ENCODE results near the gene POPDC3.

The POPDC3 gene

DNA sequence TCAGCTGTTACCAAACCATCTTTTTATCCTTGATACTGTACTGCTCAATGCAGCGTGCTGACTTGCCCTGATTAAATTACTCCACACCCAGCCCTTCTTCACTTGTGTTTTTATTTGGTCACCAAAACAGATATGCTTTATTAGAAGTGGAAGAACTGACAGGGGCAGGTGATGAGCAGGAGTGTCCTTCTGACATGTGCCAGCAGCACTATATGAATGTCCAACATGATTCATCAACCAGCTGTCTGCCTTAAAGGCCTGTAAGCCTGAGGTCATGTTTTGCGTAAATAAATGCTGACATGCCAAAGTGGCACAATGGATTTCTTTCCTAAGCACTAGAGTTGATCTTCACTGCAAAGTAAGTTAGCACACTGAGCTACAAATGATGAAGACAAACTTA lies 15.4 kb downstream of the POPDC3 start:
- no peak overlapping the region for H3K9ac ChIP-seq (ENCODE audit: low read length)
- H3K27ac ChIP-seq (ENCODE audit: low read depth, low read length): no peak overlapping the region
- H2AFZ ChIP-seq (ENCODE audit: low read depth, low read length, severe bottlenecking): no peak overlapping the region
- H3K27me3 ChIP-seq (ENCODE audit: low read length): no peaks in the 10 kb centered on the region
- TF ChIP-seq, protein P1, sequence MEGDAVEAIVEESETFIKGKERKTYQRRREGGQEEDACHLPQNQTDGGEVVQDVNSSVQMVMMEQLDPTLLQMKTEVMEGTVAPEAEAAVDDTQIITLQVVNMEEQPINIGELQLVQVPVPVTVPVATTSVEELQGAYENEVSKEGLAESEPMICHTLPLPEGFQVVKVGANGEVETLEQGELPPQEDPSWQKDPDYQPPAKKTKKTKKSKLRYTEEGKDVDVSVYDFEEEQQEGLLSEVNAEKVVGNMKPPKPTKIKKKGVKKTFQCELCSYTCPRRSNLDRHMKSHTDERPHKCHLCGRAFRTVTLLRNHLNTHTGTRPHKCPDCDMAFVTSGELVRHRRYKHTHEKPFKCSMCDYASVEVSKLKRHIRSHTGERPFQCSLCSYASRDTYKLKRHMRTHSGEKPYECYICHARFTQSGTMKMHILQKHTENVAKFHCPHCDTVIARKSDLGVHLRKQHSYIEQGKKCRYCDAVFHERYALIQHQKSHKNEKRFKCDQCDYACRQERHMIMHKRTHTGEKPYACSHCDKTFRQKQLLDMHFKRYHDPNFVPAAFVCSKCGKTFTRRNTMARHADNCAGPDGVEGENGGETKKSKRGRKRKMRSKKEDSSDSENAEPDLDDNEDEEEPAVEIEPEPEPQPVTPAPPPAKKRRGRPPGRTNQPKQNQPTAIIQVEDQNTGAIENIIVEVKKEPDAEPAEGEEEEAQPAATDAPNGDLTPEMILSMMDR (IDR thresholded peaks at IDR 0.05; ENCODE audit: insufficient read depth, low read length, poor library complexity, severe bottlenecking): no peak
- TF ChIP-seq EZH2phosphoT487 (conservative IDR thresholded peaks at IDR 0.05; ENCODE audit: low read length): no peak
- no peaks in the 10 kb centered on the region for H3K9me3 ChIP-seq (ENCODE audit: insufficient read depth, low read length)
- H3F3A ChIP-seq (ENCODE audit: insufficient read depth): no peaks in the 10 kb centered on the region
- no peaks in the 10 kb centered on the region for H3K79me2 ChIP-seq (ENCODE audit: insufficient read depth, low read length)
- no peak overlapping the region for H3K4me3 ChIP-seq (ENCODE audit: insufficient read depth, low read length, poor library complexity, severe bottlenecking)
- H4K20me1 ChIP-seq (ENCODE audit: low read depth, low read length): no peaks in the 10 kb centered on the region
- H3K9me2 ChIP-seq (replicated peaks; ENCODE audit: insufficient read depth, low read length): no peaks in the 10 kb centered on the region
- H3K4me2 ChIP-seq (ENCODE audit: low read depth, low read length, poor library complexity, severe bottlenecking): no peak overlapping the region
- H3K36me3 ChIP-seq (ENCODE audit: low read length): no peaks in the 10 kb centered on the region

DNA sequence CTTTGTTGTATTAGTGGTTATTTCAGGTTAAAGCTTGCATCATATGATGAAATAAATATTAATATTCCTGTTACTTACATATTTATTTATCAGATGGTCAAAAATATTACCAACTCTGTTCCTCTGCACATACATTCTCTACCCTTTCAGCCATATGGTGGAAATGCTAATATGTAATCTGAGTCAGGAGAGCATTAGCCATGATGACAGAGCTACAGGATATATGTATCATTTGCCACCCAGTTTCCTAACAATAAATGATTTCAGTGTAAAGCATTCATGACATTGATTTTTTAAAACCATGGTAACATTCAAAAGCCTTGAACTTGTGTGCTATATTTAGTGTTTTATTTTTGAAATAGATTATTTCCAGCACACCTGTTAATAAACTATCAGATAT lies 16.6 kb downstream of the POPDC3 start:
- H3F3A ChIP-seq (ENCODE audit: insufficient read depth): no peaks in the 10 kb centered on the region
- H3K4me2 ChIP-seq (ENCODE audit: low read depth, low read length, poor library complexity, severe bottlenecking): no peak overlapping the region

DNA sequence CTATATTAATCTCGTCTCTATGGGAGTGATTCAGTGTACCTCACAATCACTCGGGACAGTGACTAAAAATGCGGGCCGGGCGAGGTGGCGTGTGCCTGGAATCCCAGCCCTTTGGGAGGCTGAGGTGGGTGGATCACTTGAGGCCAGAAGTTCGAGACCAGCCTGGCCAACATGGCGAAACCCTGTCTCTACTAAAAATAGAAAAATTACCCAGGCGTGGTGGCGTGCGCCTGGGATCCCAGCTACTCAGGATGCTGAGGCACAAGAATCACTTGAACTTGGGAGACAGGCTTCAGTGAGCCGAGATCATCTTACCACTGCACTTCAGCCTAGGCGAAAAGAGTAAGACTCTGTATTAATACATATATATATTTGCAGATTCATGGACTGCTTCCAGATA lies 17.4 kb downstream of the POPDC3 start:
- H3K27me3 ChIP-seq (ENCODE audit: low read length): no peaks in the 10 kb centered on the region
- no peak overlapping the region for H2AFZ ChIP-seq (ENCODE audit: low read depth, low read length, severe bottlenecking)
- no peaks in the 10 kb centered on the region for H3K36me3 ChIP-seq (ENCODE audit: low read length)
- no peaks in the 10 kb centered on the region for H3K79me2 ChIP-seq (ENCODE audit: insufficient read depth, low read length)
- TF ChIP-seq, protein P1 (IDR thresholded peaks at IDR 0.05; ENCODE audit: insufficient read depth, low read length, poor library complexity, severe bottlenecking): no peak
- no peak for TF ChIP-seq EZH2phosphoT487 (conservative IDR thresholded peaks at IDR 0.05; ENCODE audit: low read length)
- no peak overlapping the region for H3K4me2 ChIP-seq (ENCODE audit: low read depth, low read length, poor library complexity, severe bottlenecking)
- no peaks in the 10 kb centered on the region for H3K9me2 ChIP-seq (replicated peaks; ENCODE audit: insufficient read depth, low read length)
- H3K9ac ChIP-seq (ENCODE audit: low read length): no peak overlapping the region
- H3K4me3 ChIP-seq (ENCODE audit: insufficient read depth, low read length, poor library complexity, severe bottlenecking): no peak overlapping the region
- no peaks in the 10 kb centered on the region for H3F3A ChIP-seq (ENCODE audit: insufficient read depth)
- no peaks in the 10 kb centered on the region for H3K9me3 ChIP-seq (ENCODE audit: insufficient read depth, low read length)
- H4K20me1 ChIP-seq (ENCODE audit: low read depth, low read length): no peaks in the 10 kb centered on the region
- H3K27ac ChIP-seq (ENCODE audit: low read depth, low read length): no peak overlapping the region

More for the DNA sequence above, 16.6 kb downstream of the POPDC3 start:
- Histone ChIP-seq H3K9me3 (ENCODE audit: insufficient read depth, low read length) (no peaks in the 10 kb centered on the region), H3K79me2 (ENCODE audit: insufficient read depth, low read length) (no peaks in the 10 kb centered on the region), H3K27ac (ENCODE audit: low read depth, low read length) (no peak overlapping the region), H3K36me3 (ENCODE audit: low read length) (no peaks in the 10 kb centered on the region), H3K9me2 (replicated peaks; ENCODE audit: insufficient read depth, low read length) (no peaks in the 10 kb centered on the region), H2AFZ (ENCODE audit: low read depth, low read length, severe bottlenecking) (no peak overlapping the region), H3K27me3 (ENCODE audit: low read length) (no peaks in the 10 kb centered on the region), H4K20me1 (ENCODE audit: low read depth, low read length) (no peaks in the 10 kb centered on the region), H3K4me3 (ENCODE audit: insufficient read depth, low read length, poor library complexity, severe bottlenecking) (no peak overlapping the region), H3K9ac (ENCODE audit: low read length) (no peak overlapping the region)
- TF ChIP-seq, protein P1 (IDR thresholded peaks at IDR 0.05; ENCODE audit: insufficient read depth, low read length, poor library complexity, severe bottlenecking): no peak
- no peak for TF ChIP-seq EZH2phosphoT487 (conservative IDR thresholded peaks at IDR 0.05; ENCODE audit: low read length)

Data from SU-DHL-6 (cell line).